OCI-LY7 (cell line): ENCODE results near the gene TUBGCP5. TPM values are rescaled to one million over a fixed set of nuclear protein-coding genes. Genes with fewer than 3 reads are reported as not detected.

ENCODE experiments used
- BruUV-seq: library from RNA; stranded (reverse); fragments of 400-500 nt; replicated peaks from 2 replicates; lab custom pipeline; 2021; lab: Mats Ljungman, UMichigan
- CTCF ChIA-PET: fragments of 300-600 bp; sonication (Branson Sonifier 250); formaldehyde crosslinking; loops from one replicate; lab custom pipeline; 2022; ENCODE audit warnings: antibody characterized with exemption; ENCODE audit not compliant: unreplicated experiment; lab: Charles Lee
- POLR2A ChIA-PET: fragments of 300-600 bp; sonication (Branson Sonifier 250); formaldehyde crosslinking; loops from one replicate; lab custom pipeline; 2022; ENCODE audit warnings: antibody characterized with exemption; lab: Charles Lee
- DNase-seq: peaks from one replicate; pipeline ENCODE4 v3.0.0-alpha.2; 2015; ENCODE audit warnings: low spot score
- H2AFZ ChIP-seq: fragments of 200-600 bp; sonication (generic), shearing (Covaris generic); 2 replicates; pipeline ENCODE4 v1.6.1; 2014; ENCODE audit warnings: mild to moderate bottlenecking, antibody characterized with exemption, low read length, moderate library complexity
- H3K27ac ChIP-seq: fragments of 200-600 bp; sonication (generic); 2 replicates; pipeline ENCODE4 v1.5.1; 2014; ENCODE audit warnings: mixed run types, low read depth, mild to moderate bottlenecking, moderate library complexity, low read length, inconsistent platforms; ENCODE audit not compliant: poor library complexity, severe bottlenecking
- H3K36me3 ChIP-seq: fragments of 200-600 bp; sonication (generic); 2 replicates; pipeline ENCODE4 v1.6.1; 2014; ENCODE audit warnings: mild to moderate bottlenecking, antibody characterized with exemption, low read length, moderate library complexity, mixed read lengths; ENCODE audit not compliant: insufficient read depth
- H3K4me1 ChIP-seq: fragments of 200-600 bp; sonication (generic); 2 replicates; pipeline ENCODE4 v1.5.1; 2014; ENCODE audit warnings: mild to moderate bottlenecking, low read length; ENCODE audit not compliant: insufficient read depth, poor library complexity, severe bottlenecking
- H3K4me2 ChIP-seq: fragments of 200-600 bp; sonication (generic); 2 replicates; pipeline ENCODE4 v1.6.1; 2014; ENCODE audit warnings: mild to moderate bottlenecking, low read length
- H3K4me3 ChIP-seq: fragments of 200-600 bp; sonication (generic); 2 replicates; pipeline ENCODE4 v1.5.1; 2014; ENCODE audit warnings: mild to moderate bottlenecking, low read depth, low read length; ENCODE audit not compliant: poor library complexity, severe bottlenecking
- H3K79me2 ChIP-seq: fragments of 200-600 bp; sonication (generic); 2 replicates; pipeline ENCODE4 v1.6.1; 2016; ENCODE audit warnings: low read depth, mild to moderate bottlenecking, low read length, moderate library complexity, mixed read lengths; ENCODE audit not compliant: insufficient read depth
- H3K9me2 ChIP-seq: fragments of 200-600 bp; sonication (generic); 2 replicates; pipeline ENCODE4 v1.6.1; 2016; ENCODE audit warnings: mild to moderate bottlenecking, low read length, mixed read lengths; ENCODE audit not compliant: insufficient read depth
- H3K9me3 ChIP-seq: fragments of 200-600 bp; sonication (generic); 2 replicates; pipeline ENCODE4 v1.6.1; 2014; ENCODE audit warnings: mild to moderate bottlenecking, mixed run types, low read length, mixed read lengths
- H4K20me1 ChIP-seq: fragments of 200-600 bp; sonication (generic); 2 replicates; pipeline ENCODE4 v1.6.1; 2014; ENCODE audit warnings: mild to moderate bottlenecking, antibody characterized with exemption, low read length, moderate library complexity, mixed read lengths; ENCODE audit not compliant: insufficient read depth
- EZH2phosphoT487 ChIP-seq: fragments of 200-600 bp; sonication (generic); IDR thresholded peaks from 2 replicates; pipeline ENCODE4 v1.6.1; 2018; ENCODE audit warnings: low read depth, borderline replicate concordance, mild to moderate bottlenecking, mixed run types, antibody characterized with exemption, low read length, moderate library complexity, mixed read lengths
- intact Hi-C: fragments of 100-400 bp; cut with micrococcal nuclease; formaldehyde crosslinking; loops from one replicate; pipeline ENCODE4 v1.10.0; 2022; ENCODE audit not compliant: unreplicated experiment
- total RNA-seq, 2 experiments: library from RNA; depleted of rRNA in 1 of 2; stranded (reverse); fragments of >200 nt in 1 of 2; shearing (Covaris generic) in 1 of 2; gene quantifications; 2 replicates each; pipeline ENCODE4 v1.2.3, GENCODE V29; 2014 to 2022
- TF ChIP-seq, protein P1 (sequence below): fragments of 200-600 bp; sonication (generic); conservative IDR thresholded peaks from 2 replicates; pipeline ENCODE4 v1.5.1; 2014; ENCODE audit warnings: mild to moderate bottlenecking, antibody characterized with exemption, low read length, moderate library complexity, mixed read lengths

Gene TUBGCP5
- total RNA-seq, 2 experiments from 2014 or later = 30.9 to 36.3 TPM

DNA sequence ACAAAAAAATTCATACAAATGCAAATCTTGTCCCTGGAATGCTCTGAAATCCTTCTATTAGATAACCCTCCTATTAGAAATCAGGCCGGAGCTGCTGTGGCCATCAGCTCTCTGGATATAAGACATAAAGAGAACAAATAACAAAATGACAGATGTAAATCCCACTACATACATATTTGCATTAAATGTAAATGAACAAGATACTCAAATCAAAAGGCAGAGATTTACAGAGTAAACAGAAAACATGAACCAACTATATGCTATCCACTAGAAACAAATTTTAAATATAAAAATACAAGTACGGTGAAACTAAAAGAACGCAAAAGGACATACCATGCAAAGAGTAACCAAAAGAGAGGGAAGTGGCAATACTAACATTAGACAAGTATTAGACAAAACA lies 69.9 kb downstream of the TUBGCP5 start:
- ChIA-PET CTCF (no interaction called here), POLR2A (interaction anchor here (0.6 to 1.9 kb wide), 3 partner anchors 8 to 31 kb away, joined by 3 to 6 read pairs (median 5); no protein-coding TSS in a partner anchor)
- no TSS peak for BruUV-seq
- Histone ChIP-seq H3K36me3 (no peaks in the 10 kb centered on the region), H3K4me3 (no peak overlapping the region), H4K20me1 (no peaks in the 10 kb centered on the region), H3K9me2 (no peaks in the 10 kb centered on the region), H3K9me3 (peaks cover 9% of the 10 kb centered on the region; the same call in 1 of the 2 replicates), H3K79me2 (no peaks in the 10 kb centered on the region), H3K4me1 (no peaks in the 10 kb centered on the region), H3K27ac (no peak overlapping the region), H2AFZ (no peak overlapping the region), H3K4me2 (no peak overlapping the region)
- no peak for DNase-seq
- intact Hi-C loops = no loop called here
- no peak for TF ChIP-seq EZH2phosphoT487
- TF ChIP-seq, protein P1, sequence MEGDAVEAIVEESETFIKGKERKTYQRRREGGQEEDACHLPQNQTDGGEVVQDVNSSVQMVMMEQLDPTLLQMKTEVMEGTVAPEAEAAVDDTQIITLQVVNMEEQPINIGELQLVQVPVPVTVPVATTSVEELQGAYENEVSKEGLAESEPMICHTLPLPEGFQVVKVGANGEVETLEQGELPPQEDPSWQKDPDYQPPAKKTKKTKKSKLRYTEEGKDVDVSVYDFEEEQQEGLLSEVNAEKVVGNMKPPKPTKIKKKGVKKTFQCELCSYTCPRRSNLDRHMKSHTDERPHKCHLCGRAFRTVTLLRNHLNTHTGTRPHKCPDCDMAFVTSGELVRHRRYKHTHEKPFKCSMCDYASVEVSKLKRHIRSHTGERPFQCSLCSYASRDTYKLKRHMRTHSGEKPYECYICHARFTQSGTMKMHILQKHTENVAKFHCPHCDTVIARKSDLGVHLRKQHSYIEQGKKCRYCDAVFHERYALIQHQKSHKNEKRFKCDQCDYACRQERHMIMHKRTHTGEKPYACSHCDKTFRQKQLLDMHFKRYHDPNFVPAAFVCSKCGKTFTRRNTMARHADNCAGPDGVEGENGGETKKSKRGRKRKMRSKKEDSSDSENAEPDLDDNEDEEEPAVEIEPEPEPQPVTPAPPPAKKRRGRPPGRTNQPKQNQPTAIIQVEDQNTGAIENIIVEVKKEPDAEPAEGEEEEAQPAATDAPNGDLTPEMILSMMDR = no peak

DNA sequence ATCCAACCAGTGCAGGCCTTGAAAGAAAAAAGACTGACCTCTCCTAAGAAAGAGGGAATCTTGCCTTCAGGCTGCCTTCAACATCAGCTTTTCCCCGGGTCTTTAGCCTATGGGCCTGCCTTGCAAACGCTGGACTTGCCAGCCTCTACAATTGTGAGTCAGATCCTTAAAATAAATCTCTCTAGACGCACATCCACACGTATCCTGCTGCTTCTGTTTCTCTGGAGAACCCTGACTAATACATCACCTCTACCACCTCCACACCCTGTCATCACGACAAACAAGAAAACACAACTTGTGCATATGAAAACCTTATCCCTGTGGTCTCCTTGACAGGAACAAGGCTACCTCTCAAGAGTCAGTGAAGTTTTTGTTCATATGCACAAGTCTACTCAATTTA lies 71.0 kb downstream of the TUBGCP5 start:
- CTCF ChIA-PET = no interaction called here
- Histone ChIP-seq H4K20me1 (no peaks in the 10 kb centered on the region), H3K36me3 (no peaks in the 10 kb centered on the region), H3K4me2 (no peak overlapping the region), H3K79me2 (no peaks in the 10 kb centered on the region), H3K9me3 (peaks cover 9% of the 10 kb centered on the region; the same call in 1 of the 2 replicates), H3K9me2 (no peaks in the 10 kb centered on the region), H3K27ac (no peak overlapping the region), H2AFZ (no peak overlapping the region), H3K4me3 (no peak overlapping the region), H3K4me1 (no peaks in the 10 kb centered on the region)
- DNase-seq = no peak
- no peak for TF ChIP-seq EZH2phosphoT487
- TF ChIP-seq, protein P1 = no peak
- BruUV-seq = no TSS peak
- intact Hi-C loops = no loop called here
- POLR2A ChIA-PET = interaction anchor here (0.6 kb wide), 1 partner anchor 36 kb away, joined by 3 read pairs; no protein-coding TSS in a partner anchor

DNA sequence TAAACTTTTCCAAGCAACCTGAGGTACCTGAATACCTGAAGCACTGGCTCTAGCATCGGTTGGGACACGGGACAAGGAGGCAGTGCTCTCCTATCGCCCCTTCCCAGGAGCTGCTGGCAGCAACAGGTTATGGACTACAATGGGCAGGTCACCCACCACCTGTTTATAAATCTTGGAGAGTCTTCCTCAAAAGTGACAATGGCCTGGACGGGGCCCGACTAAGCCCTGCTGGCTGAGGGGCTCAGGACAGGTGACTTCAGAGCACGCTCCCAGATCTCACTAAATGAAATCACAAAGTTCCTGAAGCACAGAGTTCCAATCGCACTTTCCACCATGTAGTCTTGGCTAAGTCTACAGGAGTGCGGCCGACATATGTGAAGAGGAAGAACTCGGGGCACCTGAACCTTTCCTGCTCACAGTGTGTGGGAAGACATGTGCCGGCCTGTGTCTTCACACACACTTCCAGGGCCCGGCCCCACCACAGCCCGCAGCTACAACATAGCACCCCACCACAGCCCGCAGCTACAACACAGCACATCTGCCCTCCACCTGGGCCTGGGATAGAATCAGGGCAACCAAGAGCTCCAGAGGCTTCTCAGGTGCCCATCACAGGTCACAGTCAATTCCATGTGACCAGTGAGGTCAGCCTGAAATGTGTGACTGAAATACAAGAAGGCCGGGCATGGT lies 72.1 kb downstream of the TUBGCP5 start:
- no peaks in the 10 kb centered on the region for H3K4me1 ChIP-seq
- no peaks in the 10 kb centered on the region for H3K79me2 ChIP-seq
- ChIA-PET POLR2A (no interaction called here), CTCF (no interaction called here)
- BruUV-seq = no TSS peak
- H3K4me2 ChIP-seq = no peak overlapping the region
- H3K27ac ChIP-seq = no peak overlapping the region
- H3K9me2 ChIP-seq = no peaks in the 10 kb centered on the region
- no peaks in the 10 kb centered on the region for H4K20me1 ChIP-seq
- no peaks in the 10 kb centered on the region for H3K36me3 ChIP-seq
- peaks cover 9% of the 10 kb centered on the region; the same call in 1 of the 2 replicates for H3K9me3 ChIP-seq
- intact Hi-C loops = no loop called here
- no peak overlapping the region for H2AFZ ChIP-seq
- DNase-seq = no peak
- H3K4me3 ChIP-seq = no peak overlapping the region
- TF ChIP-seq, protein P1 = no peak
- no peak for TF ChIP-seq EZH2phosphoT487
